SKM-1 treated with dmso at 0.1 percent for 144 hours (cell line): ENCODE data around the gene NFIA.
"Not testable (repeated sequence)": the region's sequence is repeated elsewhere in the genome, so short reads cannot be mapped to it uniquely, and the experiment has no call there.

Source experiments
- DNase-seq: peaks from one replicate; lab custom pipeline; 2025; ENCODE audit not compliant: unreplicated experiment; lab: John Stamatoyannopoulos, UW

The NFIA gene

GRCh38 chr1:61463220-61463619, 380.9 kb downstream of the NFIA start:
- DNase-seq = no peak

GRCh38 chr1:61467836-61468235, 385.5 kb downstream of the NFIA start:
- not testable (repeated sequence) for DNase-seq

- no peak for DNase-seq
Measured at GRCh38 chr1:61469365-61469764, 387.0 kb downstream of the NFIA start.

- no peak for DNase-seq
Measured at GRCh38 chr1:61472876-61473275, 390.5 kb downstream of the NFIA start.

- DNase-seq = no peak
Measured at GRCh38 chr1:61474269-61474817, 392.0 kb downstream of the NFIA start.

GRCh38 chr1:61474963-61475362, 392.6 kb downstream of the NFIA start:
- DNase-seq = no peak

- no peak for DNase-seq
Measured at GRCh38 chr1:61477301-61477700, 394.9 kb downstream of the NFIA start.

GRCh38 chr1:61480273-61480935, 398.0 kb downstream of the NFIA start:
- DNase-seq = no peak

- DNase-seq = no peak
Measured at GRCh38 chr1:61481315-61481715, 399.0 kb downstream of the NFIA start.

GRCh38 chr1:61482170-61482734, 399.9 kb downstream of the NFIA start:
- DNase-seq = no peak

- DNase-seq = no peak
Measured at GRCh38 chr1:61486783-61487536, 404.6 kb downstream of the NFIA start.

- no peak for DNase-seq
Measured at GRCh38 chr1:61487801-61488200, 405.4 kb downstream of the NFIA start.

GRCh38 chr1:61490924-61491323, 408.6 kb downstream of the NFIA start:
- no peak for DNase-seq

- no peak for DNase-seq
Measured at GRCh38 chr1:61491497-61491896, 409.1 kb downstream of the NFIA start.

GRCh38 chr1:61494000-61494399, 411.6 kb downstream of the NFIA start:
- no peak for DNase-seq

- no peak for DNase-seq
Measured at GRCh38 chr1:61496501-61496900, 414.1 kb downstream of the NFIA start.

- no peak for DNase-seq
Measured at GRCh38 chr1:61497013-61497412, 414.7 kb downstream of the NFIA start.

- DNase-seq = no peak
Measured at GRCh38 chr1:61498342-61498741, 416.0 kb downstream of the NFIA start.

- DNase-seq = no peak
Measured at GRCh38 chr1:61501971-61502916, 419.9 kb downstream of the NFIA start.

- DNase-seq = no peak
Measured at GRCh38 chr1:61504305-61504704, 421.9 kb downstream of the NFIA start.

- no peak for DNase-seq
Measured at GRCh38 chr1:61504852-61505390, 422.6 kb downstream of the NFIA start.
